ENCODE data around the gene GPBP1.

Gene GPBP1

GRCh38 chr5:57311921-57312735, 138.3 kb downstream of the GPBP1 start:
- FAIRE-seq (no peak), DNase-seq (ENCODE audit: insufficient read length, low spot score) (no peak)
- TF ChIP-seq SPI1 (IDR thresholded peaks at IDR 0.05; ENCODE audit: low read depth, low read length) (no peak), POLR2AphosphoS5 (IDR thresholded peaks at IDR 0.05; ENCODE audit: low read depth, low read length) (no peak), POU2F2 (IDR thresholded peaks at IDR 0.05; ENCODE audit: low read depth, low read length) (no peak), TAF1 (IDR thresholded peaks at IDR 0.05; ENCODE audit: low read depth, low read length) (no peak)

GRCh38 chr5:57313716-57314115, 139.9 kb downstream of the GPBP1 start:
- TF ChIP-seq POLR2A (IDR thresholded peaks at IDR 0.05; ENCODE audit: low read depth, low read length) (no peak), TAF1 (IDR thresholded peaks at IDR 0.05; ENCODE audit: low read depth, low read length) (no peak), POU2F2 (IDR thresholded peaks at IDR 0.05; ENCODE audit: low read depth, low read length) (no peak), POLR2AphosphoS5 (IDR thresholded peaks at IDR 0.05; ENCODE audit: low read depth, low read length) (no peak), PAX5 (IDR thresholded peaks at IDR 0.05; ENCODE audit: insufficient read depth, low read length, severe bottlenecking) (no peak), SPI1 (IDR thresholded peaks at IDR 0.05; ENCODE audit: low read depth, low read length) (no peak)
- DNase-seq (ENCODE audit: insufficient read length, low spot score) (no peak), FAIRE-seq (no peak)

Measured in GM12891 (cell line).